GM12892 (cell line): ENCODE measurements around the gene FOXG1.

Source experiments
- POLR2A ChIP-seq: IDR thresholded peaks from 2 replicates; pipeline ENCODE4 v1.6.1; 2011; ENCODE audit warnings: low read depth, low read length, control low read depth
- TAF1 ChIP-seq: IDR thresholded peaks from 2 replicates; pipeline ENCODE4 v1.6.1; 2011; ENCODE audit warnings: low read depth, mild to moderate bottlenecking, control low read depth, low read length, borderline replicate concordance

- TF ChIP-seq POLR2A (no peak), TAF1 (no peak)
Measured at GRCh38 chr14:28769276-28769880, 2.8 kb downstream of the FOXG1 start.
